GM21515 (cell line): ENCODE data around the gene GAB1.

Experiments used
- ATAC-seq: cut with Tn5 transposase; IDR thresholded peaks from one replicate; pipeline ENCODE4 v1.9.1; 2021; ENCODE audit not compliant: unreplicated experiment

The GAB1 gene

GRCh38 chr4:143473334-143474126 lies 136.9 kb downstream of the GAB1 start:
- ATAC-seq = peak; percentile 70

GRCh38 chr4:143477487-143477886 lies 140.8 kb downstream of the GAB1 start:
- no peak for ATAC-seq

- no peak for ATAC-seq
Observed at GRCh38 chr4:143481361-143481760, 144.7 kb downstream of the GAB1 start.

GRCh38 chr4:143482840-143483239 lies 146.2 kb downstream of the GAB1 start:
- no peak for ATAC-seq

GRCh38 chr4:143486314-143486713 lies 149.6 kb downstream of the GAB1 start:
- ATAC-seq = no peak

GRCh38 chr4:143488687-143489086 lies 152.0 kb downstream of the GAB1 start:
- ATAC-seq = no peak

GRCh38 chr4:143489106-143489505 lies 152.4 kb downstream of the GAB1 start:
- no peak for ATAC-seq

GRCh38 chr4:143498021-143498420 lies 161.3 kb downstream of the GAB1 start:
- ATAC-seq = no peak

- no peak for ATAC-seq
Observed at GRCh38 chr4:143502231-143502630, 165.6 kb downstream of the GAB1 start.

GRCh38 chr4:143506031-143506430 lies 169.4 kb downstream of the GAB1 start:
- ATAC-seq = no peak

- ATAC-seq = no peak
Observed at GRCh38 chr4:143511906-143512305, 175.2 kb downstream of the GAB1 start.

GRCh38 chr4:143512978-143513313 lies 176.3 kb downstream of the GAB1 start:
- peak; percentile 35 for ATAC-seq

- ATAC-seq = peak; percentile 89
Observed at GRCh38 chr4:143513314-143514168, 176.9 kb downstream of the GAB1 start, which contains the start of gene SMARCA5. SMARCA5 (plus strand) TSS chr4:143513702; CDS start chr4:143513925, 223 bp downstream.

- ATAC-seq = no peak
Observed at GRCh38 chr4:143514169-143514495, 177.5 kb downstream of the GAB1 start.

- ATAC-seq = peak; percentile 18
Observed at GRCh38 chr4:143514497-143514896, 177.8 kb downstream of the GAB1 start.

GRCh38 chr4:143514901-143515300 lies 178.2 kb downstream of the GAB1 start:
- ATAC-seq = no peak

GRCh38 chr4:143515905-143516304 lies 179.2 kb downstream of the GAB1 start:
- no peak for ATAC-seq

- no peak for ATAC-seq
Observed at GRCh38 chr4:143517764-143518163, 181.1 kb downstream of the GAB1 start.
